Occipital lobe (tissue), 2 donors: ENCODE data around the gene SPP2. TPM values are rescaled to one million over a fixed set of nuclear protein-coding genes. Genes with fewer than 3 reads are reported as not detected.

Experiments used
- DNase-seq: peaks from one replicate; lab custom pipeline; 2025; lab: John Stamatoyannopoulos, UW
- total RNA-seq: library from RNA; depleted of rRNA; stranded (reverse); fragments of >200 nt; gene quantifications from one replicate; pipeline ENCODE4 v1.2.3, GENCODE V29; 2014

The SPP2 gene
- total RNA-seq, 1 donor from 2014 or later, result not detected

DNA sequence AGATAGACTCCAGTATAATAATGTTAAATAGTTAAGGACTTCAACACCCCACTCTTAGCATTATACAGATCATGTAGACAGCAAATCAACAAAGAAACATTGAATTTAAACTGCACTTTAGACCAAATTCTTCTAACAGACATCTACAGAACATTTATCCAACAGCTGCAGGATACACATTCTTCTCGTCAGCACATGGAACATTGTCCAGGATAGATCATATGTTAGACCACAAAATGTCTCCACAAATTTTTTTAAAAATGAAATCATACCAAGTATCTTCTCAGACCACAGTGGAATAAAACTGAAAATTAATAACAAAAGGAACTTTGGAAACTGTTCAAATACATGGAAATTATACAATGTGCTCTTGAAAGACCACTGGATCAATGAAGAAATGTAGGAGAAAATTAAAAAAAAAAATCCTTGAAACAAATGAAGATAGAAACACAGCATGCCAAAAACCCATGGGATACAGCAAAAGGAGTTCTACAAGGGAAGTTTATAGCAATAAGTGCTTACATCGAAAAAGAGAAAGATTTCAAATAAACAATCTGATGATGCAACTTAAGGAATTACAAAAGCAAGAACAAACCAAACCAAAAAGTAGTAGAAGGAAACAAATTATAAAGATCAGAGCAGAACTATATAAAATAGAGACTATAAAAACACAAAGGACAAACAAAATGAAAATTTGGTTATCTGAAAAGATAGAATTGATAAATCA, 12.3 kb upstream of the SPP2 start:
- no peak for DNase-seq

DNA sequence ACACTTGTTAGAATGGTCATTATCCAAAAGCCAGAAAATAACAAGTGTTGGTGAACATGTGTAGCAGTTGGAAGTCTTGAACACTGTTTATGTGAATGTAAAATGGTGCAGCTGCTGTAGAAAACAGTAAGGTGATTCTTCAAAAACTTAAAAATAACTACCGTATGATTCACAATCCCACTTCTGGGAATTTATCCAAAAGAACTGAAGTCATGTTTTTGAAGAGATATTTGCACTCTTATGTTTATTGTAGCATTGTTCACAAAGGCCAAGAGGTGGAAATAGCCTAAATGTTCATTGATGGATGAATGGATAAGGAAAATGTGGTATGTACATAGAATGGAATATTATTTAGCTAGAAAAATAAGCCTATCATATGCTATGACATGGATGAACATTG, 6.3 kb upstream of the SPP2 start:
- DNase-seq, result no peak

DNA sequence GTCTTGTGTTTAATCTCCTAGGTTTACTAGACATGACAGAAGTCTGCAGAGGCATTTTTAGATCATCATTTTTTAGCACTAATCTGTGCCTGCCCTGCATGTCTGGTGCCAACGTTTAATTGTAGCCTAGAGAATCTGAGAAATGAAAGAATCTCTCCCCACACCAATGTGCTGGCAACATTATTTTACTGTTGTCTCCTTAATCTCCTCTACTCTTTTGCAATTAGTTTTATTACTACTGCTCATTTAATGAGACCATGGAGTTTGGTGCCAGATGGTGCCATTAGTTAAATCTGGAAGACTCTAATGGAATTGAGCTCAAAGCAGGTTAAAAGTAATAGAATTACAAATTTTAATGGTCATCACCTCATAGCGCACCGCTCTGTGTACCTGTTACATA, 4.0 kb upstream of the SPP2 start:
- DNase-seq, result no peak

DNA sequence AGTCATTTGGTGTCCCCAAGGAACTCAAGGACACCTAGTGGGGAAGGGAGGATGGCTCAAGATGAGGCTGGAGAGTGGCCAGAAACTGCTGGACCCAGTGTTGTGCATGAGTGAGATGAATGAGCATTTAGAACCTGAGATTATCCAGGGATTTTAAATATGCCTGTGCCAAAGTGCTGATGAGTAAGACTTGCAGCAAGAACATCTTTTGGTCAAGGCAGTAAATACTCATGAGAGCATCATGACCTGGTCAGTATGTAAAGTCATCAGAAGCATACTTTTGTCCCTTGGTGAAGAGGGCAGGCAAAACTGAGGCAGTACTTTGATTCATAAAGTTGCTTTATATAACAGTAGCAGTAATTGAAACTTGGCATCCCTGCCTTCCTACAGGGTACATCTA, 3.1 kb upstream of the SPP2 start:
- DNase-seq, result no peak

DNA sequence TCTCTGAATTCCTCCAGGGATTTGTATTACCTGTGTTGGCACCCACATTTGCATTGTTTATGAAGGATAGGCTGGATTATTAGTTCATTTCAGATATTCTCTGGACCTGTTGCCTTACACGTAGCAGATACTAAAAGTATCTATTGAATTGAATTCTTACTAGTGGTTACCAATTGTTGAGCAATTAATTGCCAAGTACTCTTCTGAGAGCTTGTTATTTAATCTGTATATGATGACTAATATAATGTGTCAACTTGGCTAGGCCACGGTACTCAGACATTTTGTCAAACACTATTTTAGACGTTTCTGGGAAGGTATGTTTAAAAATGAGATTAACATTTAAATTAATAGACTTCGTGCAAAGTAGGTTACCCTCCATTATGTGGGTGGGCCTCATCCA, 2.5 kb upstream of the SPP2 start:
- DNase-seq, result no peak

DNA sequence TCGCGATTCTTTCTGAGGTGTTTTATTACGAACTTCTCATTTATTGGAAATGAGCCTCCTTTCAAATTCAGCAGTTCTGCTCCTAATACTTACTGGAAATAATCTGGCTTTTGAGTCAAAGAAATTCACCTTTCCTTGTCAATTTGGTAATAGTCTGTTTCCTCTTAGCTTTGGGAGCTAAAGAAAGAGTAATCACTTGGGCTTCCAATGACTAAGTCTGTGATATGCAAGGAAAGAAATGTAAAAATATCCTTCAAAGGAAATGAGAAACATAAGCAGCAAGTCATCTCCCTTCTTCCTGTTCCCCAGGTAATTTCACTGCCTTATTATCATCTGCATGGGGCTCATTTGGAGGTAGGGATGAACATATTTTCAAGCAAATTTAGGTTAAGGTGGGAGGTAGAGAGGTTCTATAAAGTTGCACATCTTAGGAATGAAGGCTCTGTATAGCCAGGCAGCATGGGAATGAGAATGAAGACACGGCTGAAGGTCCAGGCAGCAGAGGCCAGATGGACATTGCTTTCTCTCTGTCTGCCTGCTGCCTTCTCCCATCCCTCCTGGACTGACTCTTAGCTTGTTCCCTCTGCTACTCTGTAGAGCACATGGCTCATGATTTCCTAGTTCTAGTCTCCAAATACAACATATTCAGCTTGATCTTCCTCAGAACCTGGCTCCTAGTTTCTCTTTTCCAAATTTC, 1.0 kb downstream of the SPP2 start:
- no peak for DNase-seq

DNA sequence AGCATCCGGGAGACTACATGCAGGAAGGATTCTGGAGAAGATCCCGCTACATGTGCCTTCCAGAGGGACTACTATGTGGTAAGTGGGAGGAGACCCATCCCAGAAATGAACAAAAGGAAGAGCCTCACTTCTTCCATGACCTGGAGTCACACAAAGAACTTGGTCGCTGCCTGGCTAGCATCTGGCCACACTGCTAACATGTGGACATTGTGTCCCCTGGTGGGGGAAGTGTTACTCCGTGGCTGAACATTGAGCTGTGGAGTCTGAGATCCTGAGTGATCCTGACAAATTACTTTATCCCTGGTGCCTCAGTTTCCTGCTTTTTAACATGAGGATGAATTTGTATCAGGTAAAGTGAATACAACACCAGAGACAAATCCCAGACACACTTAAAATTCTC, 8.4 kb downstream of the SPP2 start:
- no peak for DNase-seq

DNA sequence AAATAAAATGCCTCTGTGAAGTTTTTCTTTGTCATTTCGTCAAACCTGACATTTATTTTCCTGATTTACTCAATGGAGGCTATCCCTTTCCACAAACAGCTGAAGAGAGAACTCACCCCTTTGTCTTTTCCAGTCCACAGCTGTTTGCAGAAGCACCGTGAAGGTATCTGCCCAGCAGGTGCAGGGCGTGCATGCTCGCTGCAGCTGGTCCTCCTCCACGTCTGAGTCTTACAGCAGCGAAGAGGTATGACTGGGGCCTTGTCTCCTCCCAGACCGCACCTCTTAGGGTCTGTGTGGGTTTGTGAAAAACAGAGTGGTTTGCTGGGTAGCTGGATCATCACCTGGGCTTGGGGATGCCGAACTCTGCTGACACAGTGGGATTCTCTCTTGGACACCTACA, 9.7 kb downstream of the SPP2 start:
- no peak for DNase-seq

DNA sequence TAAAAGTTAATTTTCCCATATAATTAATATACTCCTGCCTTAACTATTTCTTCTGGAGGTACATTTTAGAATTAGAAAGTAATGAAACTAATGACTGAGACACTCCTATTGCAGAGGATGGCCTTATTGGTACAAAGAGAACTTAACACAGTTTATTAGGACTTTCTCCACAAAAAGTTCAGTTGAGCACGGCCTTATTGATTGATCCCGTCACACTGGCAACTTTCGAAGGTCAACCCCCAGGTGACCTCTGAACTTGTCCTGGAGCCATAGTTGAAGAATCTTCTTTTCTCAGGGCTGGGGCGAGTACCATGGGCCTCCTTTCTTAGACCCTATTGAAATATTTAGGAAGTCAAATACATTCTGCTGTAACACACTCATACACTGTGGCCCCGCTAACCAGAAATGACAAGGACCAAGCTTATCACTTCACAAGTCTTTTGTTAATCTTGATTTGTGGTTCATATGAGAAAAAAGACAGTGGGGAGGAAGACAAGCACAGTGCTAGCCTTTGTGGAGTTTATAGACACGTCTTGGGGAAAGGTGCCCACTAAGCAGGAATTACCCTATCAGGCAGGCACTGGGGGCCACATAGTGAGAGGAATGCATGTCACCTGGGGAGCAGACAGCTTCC, 11.2 kb downstream of the SPP2 start:
- DNase-seq, result no peak

DNA sequence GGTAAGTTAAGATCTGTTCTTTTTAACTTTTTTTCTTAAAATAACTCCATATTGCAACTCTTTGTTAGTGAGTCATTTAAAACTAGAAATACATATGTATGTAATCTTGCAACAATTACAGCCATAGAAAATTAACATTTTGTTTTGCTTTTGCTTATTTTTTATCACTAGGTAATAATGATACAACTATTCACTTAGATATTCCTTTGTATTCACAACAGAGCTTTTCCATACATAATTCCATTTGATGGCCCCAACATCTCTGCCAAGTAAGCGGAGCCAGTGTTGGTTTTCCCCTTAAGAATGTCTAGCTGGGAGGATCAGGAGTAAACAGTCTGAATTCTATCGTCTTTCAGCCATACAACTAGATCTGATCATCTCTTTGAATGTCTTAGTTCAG, 16.1 kb downstream of the SPP2 start:
- DNase-seq, result no peak

DNA sequence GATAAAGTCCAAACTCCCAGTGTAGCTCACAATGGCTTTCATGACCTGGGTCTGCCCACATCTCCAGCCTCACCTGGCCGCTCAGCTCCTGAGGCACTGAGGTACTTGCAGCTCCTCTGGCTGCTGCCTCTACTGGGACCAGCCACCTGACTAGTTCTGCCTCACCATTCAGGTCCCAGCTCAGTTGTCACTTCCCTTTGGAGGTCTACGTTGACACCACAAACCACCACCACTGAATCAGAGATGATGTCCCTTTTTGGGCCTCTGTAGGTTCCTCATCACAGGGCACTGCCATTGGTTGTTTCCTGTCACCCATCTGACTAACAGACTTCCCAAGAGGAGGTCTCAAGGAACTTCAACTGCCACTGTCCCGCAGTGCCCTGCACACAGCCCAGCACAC, 21.2 kb downstream of the SPP2 start:
- no peak for DNase-seq

DNA sequence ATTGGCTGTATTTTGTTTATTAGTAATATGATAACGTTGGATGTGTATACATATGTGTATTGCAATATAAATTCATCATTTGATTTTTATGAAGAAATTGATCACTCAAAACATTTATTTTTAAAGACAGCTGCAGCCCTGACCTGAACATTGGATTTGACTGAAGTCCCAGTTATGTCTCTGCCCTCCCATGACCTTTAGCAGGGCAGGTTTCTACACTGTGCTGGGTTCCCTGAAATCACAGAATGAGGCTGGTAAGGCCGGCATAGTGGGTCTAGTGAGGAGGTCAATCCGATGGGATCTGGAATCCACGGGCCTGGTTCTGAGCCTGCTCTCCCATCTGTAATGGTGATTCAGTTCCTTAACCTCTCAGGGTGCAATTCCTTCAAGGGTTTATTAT, 22.0 kb downstream of the SPP2 start:
- DNase-seq, result no peak

DNA sequence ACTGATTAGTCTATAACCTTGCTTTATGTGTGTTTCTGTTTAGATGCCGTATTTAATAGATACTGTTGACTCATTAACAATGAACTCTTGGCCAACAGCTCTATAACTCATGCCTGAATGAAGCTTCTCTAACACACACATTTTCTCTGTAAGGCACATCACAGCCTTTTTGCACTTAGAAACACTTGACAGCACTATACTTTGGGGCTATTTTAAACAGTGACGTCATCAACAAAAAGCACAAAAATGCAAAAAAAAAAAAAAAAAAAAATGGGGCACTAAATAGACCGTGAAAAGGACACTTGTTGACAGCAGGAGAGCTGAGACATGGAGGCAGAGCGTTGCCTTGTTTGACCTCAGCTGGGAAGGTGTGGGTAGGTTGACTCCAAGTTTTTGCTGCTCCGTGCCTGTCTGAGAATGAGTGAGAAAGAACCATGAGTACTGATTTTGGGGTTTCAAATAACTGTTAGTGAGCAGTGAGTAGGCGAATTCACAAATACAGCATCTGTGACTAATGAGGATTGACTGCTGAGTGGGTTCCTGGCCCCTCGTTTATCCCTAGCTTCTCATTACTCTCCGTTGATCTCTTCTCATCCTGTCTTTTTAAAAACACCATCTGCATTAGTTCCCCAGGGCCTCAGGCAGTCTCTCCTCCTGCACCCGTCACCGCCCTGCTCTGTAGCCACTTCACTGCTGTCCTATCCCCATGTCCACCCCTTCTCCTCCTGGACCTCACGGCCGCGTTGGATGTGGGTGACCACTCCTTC, 24.4 kb downstream of the SPP2 start:
- no peak for DNase-seq

DNA sequence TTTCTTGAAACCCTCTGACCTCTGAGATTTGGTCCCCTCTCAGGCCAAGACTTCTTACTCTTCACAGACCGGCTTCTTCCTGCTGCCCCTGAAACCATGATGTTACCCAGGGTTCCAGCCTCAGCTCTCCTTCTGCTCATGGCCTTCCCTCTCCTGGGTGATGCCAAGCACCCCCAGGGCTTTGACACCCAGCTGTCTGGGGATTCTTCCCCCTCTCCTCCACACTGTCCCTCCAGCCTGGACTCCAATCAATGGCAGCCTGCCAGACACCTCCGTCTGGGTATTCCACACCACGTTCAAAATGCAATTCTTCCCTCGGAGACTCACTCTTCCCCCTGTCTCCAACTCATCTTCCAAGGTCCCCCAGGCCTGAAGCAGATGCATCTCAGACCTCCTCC, 25.0 kb downstream of the SPP2 start:
- no peak for DNase-seq

DNA sequence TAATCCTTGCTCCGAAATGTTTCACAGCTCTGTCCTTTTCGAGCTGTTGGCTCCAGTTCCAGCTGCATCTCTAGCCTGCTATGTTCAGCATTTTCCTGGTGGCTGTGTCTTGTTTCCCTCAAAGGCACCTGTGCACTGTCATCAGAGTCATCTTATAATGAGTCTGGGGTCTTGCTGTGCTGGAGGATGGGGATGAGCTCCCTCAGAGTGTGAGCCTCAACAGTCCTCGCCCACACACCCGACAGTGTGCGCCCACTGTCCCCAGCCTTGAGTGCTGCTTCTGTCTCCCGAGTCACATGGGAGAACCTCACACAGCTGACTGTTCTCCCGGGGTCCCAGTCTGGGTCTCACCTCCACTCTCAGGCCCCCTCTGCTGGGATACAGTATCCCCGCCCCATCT, 25.4 kb downstream of the SPP2 start:
- DNase-seq, result no peak

DNA sequence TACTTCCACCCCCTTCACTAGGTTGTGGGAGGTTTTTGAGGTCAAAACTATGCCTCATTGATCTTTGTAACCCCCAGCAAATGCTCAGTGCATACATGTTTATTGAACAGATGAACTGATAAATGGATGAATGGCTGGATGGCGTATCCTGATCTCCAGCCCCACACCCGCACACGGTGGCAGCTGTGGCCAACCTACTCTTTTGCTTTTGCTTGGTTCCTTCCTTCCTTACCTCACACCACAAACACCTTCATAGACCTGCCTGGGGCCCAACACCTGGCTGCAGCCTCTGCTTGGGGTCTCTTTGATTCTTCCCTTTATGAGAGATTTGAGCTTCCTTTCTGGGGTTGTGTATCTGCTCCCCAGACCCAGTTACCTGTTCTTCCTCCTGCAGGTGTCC, 25.9 kb downstream of the SPP2 start:
- DNase-seq, result no peak

DNA sequence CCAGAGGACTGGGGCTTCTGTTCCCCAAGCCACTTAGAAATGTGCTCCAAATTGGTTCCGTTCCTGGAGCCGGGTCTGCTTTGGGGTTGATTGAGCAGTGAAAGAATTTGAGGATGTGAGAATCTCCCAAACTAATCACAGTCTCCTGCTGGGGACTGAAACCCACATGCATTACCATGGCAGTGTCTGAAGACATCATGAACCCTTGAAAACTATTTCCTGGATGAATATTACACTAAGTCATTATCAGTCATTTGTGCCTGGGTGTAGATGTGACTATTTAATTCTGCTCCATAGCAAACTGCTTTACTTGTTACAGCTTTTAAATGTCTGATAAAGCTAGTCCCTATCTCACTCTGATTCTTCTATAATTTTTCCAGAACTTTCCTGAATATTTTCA, 27.6 kb downstream of the SPP2 start:
- no peak for DNase-seq

DNA sequence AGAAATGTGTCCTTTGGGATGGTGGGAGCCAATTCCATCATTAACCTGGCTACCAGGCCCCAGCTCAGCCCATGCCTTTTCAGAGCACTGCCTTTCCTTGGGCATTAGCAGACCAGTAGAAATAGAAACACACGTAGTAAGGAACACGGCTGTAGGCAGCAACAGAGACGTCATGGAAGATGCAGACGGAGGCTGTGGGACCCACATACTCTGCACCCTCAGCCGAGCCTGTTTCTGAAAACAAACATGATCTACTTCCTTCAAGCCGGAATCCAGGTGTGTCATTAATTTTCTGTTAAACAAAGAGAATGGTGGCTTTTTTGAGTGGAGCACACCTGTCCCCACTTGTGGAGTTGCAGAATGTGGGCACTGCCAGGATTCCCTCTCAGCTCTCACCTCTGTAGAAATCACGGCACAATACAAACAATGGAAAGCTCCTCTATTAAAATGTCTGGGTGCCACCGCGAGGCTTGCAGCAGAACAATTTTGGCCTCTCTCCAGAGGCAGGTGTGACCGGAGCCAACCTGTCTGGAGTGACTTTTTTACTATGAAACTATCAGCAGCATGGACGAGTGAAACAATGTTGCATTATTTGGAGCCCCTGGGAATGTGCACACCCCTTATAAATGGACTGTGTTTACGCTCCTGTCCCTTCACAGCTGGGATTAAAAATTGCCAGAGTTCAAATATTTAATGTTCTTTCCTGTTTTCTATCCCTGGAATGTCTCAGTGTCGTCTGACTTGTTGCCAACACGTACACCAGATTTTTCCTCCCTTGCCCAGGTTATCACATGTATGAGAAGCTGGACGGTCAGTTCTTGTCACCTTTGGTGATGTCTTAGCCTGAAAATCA, 31.7 kb downstream of the SPP2 start:
- no peak for DNase-seq

DNA sequence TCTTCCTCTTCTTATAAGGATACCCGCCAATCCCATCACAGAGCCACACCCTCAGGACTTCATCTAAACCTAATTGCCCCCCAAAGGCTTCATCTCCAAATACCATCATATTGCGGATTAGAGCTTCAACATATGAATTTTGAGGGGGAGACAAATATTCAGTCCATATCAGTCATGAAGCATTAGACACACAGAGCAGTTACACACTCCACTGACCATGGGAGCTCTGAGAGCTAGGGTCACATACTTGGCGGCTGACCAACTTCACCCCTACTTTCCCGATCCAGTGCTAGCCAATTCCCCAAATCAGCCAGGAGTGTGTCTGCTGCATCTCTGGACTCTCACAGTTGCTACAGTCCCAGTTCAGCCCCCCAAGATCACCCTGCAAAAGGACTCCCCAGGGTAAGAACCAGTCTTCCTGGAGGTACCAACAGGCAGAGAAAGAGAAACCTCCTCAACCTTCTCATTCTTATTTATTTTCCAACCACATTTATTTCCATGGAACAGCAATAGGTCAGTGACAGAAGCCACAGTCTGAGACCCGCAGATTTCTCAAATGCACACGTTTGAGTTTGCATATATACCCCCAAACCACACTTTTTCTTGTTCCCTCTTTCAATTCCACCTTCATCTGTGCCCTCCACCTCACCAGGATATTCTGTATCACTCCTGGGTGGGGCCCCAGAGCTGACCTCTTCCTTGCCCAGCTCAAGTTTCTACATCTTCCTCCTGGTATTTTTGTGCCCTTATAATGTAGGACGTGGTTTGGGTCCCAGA, 33.3 kb downstream of the SPP2 start:
- no peak for DNase-seq

DNA sequence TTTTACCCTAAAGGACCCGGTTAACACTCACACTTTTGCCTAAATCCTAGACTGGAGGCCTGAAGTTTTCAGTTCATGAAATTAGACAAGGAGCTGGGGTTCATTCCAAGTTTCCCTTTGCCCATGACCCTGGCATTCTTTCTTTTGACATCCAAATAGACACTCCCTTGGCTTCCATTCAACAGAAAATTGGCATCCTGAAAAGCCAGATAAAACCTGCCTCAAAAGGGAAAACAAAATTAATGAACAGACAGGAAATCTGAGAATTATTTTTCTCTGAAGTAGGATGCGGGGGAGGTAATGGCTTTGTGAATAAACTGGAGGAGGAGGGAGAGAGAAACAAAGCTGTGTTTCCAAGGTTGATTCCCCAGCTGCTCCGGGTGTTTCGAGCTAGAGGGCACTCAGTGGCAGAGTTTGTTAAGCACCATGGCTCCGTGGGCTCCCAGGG, 41.0 kb downstream of the SPP2 start:
- no peak for DNase-seq
